ENCODE results near the gene RAD51AP1.

Gene RAD51AP1

DNA sequence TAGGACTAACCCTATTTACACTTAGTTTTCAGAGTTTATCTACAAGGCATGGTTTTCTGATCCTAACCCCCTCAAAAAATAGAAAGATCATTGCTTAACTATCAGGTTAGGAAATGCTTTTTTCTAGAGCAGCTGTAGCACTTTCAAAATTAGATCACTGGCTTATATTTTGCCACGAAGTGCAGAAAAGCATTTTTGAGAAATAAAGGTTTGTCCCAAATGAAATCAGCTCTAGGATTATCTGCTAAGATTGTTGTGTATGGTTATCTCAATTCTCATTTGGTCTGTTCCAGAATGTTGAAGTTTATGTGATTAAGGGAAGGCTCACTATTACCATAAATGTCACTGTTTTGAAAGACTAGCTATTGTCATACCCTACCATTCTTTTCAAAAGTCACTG, 13.5 kb downstream of the RAD51AP1 start:
- no peak for DNase-seq

DNA sequence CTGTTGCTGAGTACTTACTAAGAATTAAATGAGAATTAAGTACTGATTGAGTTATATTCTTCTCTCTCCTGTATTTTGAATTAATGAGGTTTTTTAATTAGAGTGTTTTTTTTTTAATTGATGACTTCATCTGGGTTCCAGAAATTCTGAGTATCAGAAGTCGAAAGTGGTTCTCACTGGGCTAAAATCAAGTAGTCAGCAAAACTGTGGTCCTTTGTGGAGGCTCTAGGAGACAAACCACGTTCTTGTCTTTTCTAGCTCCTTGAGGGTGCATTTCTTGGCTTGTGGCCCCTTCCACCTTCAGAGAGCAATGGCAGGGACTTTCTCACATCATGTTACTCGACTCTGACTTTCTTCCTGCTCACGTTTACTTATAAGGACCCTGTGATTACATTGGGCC, 15.3 kb downstream of the RAD51AP1 start:
- DNase-seq: no peak

DNA sequence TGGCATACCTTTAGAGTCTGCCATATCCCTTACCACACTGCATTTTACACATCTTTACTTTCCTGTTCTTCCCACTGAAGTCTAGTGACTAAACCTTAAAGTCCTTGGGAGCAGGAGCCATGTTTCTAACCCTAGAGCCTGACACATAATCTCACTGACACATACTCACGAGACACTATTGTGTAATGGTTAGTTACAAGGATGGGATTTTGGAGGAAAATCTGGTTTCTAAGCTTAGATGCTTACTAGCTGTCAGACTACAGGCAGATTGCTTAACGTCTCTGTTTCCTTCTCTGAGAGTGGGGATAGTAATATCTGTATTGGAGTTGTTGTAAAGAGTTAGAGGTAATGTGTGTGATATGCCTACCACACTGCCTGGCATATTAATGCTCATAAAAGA, 17.1 kb downstream of the RAD51AP1 start:
- DNase-seq: no peak

DNA sequence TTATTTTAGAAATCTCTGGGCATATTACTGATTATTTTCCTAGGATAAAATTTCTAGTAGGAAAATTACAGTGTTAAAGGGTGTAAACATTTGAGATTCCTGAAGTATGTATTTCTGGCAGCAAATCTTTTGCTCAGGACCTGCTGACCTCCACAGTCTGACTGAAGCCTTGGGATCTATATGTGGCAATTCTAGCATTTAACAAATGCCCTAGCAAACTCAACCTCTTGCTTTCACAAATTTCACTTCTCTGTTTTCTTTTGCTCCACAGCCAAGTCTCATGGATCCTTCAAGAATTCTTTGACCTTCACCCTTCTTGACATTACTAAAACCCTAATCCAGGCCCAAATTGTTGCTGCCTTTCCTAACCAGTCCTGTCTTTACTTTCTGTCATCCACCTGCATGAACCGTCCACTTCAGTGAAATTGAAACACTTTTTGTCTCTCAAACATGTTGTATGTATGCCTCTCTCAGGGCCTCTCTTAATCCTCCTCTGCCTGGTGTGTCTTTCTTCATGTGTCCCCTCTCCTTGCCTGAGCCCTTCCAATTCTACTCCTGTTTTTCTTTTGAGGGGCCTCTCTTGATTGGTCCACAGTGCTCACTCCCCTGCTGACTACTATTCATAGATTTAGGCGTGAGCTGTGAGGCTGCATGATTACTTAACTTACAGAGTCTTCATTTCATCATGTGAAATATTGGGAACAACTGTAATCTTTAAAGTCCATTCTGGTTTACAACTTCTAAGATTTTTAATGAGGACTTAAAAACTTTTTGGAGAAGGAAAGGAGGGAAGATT, 18.2 kb downstream of the RAD51AP1 start:
- no peak for DNase-seq

DNA sequence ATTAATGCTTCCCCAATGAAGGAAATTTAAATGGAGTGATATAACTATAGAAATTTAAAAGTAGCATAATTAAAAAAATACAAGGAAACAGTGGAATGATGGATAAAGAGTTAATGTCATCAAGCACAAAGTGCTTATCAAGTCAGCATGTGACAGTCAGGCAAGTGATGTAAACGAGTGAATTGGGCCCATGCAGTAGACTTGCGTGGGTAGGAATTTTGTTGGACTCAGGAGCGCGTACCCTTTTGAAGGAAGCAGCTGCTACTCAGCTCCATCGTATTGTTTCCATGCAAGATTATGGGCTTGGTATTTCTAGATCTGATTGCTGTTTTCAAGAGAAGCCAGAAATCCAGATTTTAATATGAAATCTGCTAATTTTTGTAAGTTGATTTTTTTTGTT, 18.9 kb downstream of the RAD51AP1 start:
- no peak for DNase-seq

DNA sequence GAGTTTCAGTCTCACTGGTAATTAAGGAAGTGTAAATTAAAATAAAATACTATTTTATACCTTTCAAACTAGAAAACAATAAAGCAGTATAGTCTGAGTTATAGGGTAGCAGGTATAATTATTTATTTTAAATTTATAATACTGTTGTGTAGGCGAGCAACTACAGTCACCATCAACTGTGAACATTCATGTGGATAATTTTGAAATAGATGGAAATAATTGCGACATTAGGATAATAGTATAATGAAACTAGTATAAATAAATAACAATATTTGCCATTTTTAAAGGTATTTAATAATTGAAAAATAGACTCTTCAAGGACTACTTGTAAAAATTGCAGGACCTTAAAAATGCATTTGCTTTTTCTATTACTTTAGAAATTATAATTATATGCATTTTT, 19.5 kb downstream of the RAD51AP1 start:
- no peak for DNase-seq

DNA sequence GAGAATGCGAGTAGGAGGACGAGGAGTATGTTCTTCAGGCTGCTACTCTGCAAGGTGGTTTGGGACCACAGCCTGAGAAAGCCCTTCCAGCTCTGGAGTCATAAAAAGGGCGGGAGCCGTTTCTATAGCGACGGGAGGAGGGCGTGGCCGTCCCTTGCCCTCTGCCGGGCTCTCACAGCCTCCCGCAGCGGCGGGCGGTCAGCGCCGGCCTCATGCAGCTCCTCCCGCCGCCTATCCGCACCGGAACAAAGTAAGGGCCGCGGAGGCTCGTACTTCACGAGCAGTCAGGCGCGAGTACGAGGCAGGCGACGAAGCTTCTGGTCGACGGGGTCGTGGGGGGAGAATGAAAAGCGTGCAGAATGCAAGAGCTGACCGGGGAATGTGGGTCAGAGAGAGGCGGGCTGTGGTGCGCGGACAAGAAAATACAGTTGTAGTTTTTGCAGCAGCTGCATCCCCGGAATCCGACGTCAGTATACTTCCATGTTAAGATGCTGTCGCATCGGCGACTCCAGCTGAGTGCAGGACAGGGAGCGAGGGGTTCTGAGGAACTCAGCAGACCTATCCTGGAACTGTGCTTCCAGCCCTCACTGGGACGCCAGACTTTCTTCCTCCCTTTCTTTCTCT, 23.5 kb downstream of the RAD51AP1 start, which contains the start of gene DYRK4:
Gene DYRK4, plus strand, starts transcription at position 175 of the 624 bp plus-strand sequence. Its CDS starts 38 bp downstream, at position 213.
- no peak for DNase-seq

DNA sequence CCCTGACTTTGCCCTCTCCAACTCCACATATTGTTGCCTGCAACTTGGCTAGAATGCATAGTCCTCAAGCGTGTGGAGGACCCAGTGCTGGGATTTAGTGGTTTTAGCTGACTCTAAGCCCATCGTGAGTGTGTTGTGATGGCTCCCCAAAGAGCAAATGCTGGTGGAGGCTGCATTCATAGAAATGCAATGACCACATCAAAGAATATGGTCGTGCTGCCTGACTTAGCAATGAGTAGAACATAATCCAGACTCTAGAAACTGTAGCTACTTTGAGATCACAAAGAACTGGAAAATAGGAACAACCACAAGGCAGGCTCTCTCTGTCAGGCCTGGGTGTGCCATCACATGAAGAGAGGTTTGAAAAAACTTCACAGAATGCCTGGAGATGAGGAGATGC, 24.6 kb downstream of the RAD51AP1 start:
- DNase-seq: no peak

DNA sequence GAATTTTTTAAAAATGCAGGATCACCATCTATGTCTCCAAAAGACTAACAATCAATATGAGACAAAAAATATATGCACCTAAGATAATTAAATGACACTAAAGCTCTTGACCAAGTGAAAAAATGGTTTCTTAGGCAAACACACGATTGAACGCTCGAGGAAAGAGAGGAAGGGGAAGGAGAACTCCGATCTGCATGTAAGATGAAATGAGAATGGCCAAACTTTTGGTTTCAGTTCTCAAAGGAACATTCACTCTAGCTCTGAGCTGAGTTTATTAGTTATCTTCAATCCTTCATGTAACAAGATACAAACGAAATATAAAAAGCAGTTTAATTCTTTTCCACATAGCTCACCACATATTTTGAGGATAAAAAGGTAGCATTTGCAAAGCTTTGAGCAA, 26.1 kb downstream of the RAD51AP1 start:
- DNase-seq: no peak

DNA sequence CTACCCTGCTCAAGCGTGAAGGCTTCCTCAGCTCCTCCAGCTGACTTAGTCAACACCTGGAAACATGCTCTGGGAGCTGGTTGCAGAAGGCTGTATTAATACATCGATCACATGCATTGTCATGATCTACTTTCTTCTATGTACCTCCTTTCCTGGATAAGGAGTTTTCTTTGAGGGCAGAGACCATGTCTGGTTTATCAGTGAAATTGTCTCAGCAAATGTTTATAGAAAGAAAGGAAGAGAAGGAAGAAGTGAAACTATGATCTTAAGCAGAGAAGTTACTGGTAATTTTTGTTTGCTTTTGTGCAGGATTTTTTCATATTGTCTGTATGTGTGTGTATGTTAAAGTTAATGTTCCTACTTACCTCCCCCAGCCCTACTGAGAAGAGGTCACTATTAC, 27.8 kb downstream of the RAD51AP1 start:
- no peak for DNase-seq

DNA sequence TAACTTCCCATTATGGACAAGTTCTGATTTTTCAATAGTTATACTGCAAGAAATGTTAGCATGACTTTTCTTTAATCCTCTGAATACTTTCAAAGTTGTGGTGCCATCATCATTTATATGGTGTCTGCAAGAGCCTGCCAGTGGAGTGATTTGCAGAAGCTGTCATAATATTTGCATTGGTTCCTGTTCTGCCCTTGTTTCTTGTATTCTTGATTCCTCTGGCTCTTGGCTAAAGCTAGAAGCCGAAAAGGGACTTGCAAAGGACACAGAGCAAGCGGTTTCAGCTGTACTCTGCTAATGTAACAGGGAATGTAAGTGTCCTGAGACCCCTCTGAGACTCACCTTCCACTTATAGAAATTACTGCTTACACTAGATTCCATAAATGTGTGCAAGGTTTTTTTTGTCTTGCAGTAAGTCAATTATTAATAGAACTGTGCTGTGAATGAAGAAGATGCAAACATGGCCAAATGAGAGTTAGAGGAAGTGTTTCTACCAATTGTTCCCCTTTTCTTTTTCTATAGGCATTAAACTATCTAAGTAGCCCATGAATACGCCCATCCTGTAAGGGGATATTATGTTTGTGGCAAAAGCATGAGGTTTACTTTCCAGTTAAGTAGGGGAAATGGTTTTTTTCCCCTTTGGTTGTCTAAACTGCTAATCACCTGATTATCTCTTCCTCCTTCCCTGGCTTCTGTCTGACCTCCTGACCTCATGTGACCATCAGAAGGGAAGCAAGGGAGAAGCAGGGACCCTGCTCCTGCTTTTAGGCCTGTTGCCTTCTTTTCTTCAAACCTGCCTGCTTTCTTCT, 28.6 kb downstream of the RAD51AP1 start:
- DNase-seq: no peak

DNA sequence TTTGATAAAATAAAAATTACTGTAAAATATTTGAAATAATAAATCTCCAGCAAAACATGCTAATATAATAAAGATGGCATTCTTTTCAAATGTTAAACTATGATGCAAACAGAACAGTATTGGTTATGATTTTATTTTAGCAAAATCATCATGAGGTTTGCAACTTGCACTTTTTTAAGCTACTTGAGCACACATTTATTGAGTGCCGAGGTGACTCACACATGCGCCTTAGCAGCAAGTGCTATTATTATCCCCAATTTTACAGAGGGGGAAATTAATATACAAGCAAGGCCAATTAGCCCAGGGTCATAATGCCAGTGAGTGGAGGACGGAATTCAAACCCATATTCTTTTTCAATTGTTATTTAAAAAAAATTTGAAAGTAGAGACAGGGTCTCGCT, 30.6 kb downstream of the RAD51AP1 start:
- DNase-seq: no peak

DNA sequence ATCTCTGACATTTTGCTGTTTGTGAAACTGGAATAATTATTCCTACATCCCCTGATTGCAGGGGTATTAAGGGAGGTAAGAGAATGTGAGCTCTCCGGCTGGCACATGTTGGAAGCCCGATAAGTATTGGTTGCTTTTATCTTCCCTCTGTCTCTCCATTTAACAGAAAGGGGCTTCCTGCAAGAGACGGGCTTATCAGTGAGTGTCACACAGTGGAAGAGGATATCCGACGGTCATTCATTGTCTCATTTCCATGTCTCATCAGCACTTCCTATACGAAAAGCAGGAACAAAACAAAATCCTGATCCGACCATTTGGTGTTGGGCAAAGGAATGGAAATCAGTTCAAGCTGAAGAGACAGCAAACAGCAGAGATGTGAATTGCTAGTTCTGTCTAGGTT, 34.0 kb downstream of the RAD51AP1 start:
- no peak for DNase-seq

DNA sequence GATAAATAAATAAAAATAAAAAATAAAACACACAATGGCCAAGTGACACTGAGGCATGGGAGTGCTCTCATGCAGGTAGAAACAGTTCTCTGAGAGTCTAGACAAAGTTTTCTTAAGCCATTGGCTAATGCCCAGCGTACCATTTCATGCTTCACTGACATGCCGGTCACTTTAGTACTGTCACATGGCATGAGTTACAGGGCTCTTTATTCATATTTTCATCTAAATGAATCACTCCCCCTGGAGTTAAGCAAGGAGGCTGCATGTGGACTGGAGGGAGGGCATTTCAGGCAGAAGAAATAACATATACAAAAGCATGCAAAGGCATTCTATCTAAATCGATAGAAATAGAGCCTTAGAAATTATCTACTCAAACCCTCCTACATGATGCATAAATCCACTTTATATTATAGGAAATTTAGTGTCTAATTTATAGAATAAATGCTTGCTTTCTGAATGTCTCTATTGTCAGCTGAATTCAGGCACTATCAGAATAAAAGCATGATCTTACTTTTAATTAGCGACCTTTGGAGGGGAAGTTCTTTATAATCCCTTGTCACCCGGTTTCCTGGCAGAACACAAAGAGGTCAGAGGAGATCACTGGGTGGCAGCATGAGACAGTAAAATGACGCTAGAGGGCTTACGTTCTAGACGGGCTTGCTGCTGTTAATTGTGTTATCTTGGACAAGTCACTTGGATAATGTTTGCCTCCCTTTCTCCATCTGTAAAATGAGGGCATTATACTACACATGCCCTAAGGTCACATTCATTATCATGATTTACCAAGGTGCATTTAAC, 40.8 kb downstream of the RAD51AP1 start:
- no peak for DNase-seq

DNA sequence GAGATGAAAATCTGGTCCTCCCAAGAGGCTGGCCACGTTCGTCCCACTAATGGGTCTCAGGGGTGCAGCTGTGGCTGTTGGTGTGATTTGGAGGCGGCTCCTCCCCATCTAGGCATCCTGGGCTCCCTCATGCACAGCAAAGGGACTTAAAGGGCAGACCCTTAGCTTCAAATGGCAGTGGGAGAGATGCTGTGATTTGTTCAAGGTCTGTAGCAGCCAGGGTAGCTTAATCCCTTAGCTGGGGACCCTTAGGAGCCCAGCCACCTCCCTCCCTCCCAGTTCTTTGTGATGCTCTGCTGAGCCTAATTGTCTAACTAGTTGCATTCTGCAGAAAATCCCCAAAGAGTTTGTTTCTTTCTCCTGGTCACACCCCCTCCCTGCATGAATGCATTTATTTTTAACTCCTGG, 41.6 kb downstream of the RAD51AP1 start:
- DNase-seq: no peak

DNA sequence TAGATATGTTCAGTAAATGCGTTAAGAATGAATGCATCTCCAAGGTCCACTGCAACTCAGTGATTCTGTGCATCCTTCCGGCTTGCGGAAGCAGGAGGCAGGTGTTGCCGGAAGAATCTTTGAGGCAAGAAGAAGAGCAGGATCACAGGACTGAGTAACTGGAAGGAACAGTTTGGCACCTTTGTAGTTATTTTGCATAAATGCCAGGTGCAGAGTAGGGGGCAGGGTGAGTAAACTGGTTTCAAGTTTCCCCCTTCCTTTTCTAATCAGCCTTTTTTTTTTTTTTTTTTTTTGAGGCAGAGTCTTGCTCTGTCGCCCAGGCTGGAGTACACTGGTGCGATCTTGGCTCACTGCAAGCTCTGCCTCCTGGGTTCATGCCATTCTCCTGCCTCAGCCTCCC, 45.6 kb downstream of the RAD51AP1 start:
- no peak for DNase-seq

DNA sequence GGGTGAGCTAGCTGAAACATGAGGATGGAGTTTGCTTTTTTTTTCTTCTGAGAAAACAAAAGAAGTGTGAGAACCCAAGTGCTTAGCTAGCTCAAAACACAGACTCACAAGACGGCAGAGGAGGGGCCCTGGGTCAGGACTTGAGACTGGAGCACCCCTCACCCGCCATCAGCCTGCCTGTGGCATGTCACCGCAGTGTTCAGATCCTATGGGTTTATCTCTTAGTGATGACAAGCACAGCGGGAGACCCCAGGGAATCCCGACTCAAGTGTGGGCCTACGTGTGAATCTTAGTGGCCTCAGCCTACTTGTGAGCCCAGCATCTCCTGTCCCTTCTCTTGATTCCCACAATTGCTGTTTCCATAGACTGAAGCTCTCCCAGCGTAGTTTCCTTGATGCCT, 46.2 kb downstream of the RAD51AP1 start:
- DNase-seq: no peak

DNA sequence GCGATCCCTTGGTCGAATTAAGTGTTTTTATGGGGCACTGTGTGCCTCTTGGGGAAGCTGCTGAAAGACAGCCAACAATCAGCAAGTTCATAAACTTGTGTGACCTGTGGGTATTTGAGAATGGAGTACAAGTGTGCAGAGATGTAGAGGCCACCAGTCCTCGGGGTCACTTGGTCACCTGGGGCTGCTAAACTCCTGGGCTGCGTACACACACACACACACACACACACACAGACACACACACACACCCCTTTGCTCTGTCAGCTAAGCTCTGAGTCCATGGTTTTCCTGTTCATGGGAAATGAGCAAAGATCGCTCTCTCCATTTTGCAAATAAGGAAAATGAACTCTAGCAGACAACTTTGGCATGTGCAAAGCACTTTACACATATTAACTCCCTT, 47.8 kb downstream of the RAD51AP1 start:
- no peak for DNase-seq

DNA sequence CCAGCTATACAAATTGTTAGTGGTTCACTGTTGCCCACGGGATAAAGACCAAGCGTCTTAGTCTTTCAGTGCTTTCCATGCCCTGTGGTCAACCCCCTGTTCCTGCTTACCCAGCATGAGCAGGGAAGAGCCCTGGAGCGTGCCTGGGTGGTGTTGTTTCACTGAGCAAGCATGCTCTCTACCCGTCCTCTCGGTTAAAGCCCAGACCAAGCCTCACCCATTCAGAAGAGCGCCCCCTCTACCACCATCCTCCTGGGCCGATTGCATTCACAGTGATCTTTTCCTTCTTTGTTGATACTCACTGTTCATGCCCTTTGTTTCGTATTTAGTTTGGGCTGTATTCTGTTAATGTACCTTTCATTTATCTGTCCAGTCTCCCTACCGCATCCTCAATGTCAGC, 48.4 kb downstream of the RAD51AP1 start:
- no peak for DNase-seq

DNA sequence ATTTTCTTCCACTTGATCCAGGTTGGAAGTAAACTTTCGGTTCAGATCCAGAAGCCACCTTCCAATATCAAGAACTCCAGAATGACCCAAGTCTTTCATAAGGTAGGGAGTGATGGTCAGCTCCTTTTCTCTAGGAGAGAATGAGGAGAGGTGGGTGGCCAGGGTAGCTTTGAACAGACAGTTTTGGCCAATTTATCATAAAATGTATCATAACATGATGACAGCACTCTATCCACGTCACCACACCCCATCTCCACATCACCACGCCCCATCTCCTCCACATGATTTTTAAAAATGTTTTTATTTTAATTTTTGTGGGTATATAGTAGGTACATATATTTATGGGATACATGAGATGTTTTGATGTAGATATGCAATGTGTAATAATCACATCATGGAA, 50.2 kb downstream of the RAD51AP1 start:
- no peak for DNase-seq

DNA sequence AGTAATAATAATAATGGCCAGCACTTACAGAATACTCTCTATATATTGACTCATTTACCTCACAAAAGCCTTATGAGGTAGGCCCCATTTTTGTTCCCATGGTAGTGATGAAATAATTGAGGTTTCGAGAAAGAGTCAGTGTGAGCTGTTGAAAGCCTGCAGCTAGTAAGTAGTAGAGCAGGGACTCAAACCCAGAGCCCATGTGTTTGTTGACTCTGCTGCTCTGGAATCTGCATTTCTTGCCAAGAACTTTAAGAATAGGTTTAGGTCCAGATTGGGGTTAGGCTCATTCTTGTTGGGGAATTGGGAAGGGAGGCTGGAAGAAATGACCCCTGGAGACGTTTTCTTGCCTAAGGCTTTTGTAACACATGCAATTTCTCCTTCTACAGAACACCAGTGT, 51.3 kb downstream of the RAD51AP1 start:
- DNase-seq: no peak

DNA sequence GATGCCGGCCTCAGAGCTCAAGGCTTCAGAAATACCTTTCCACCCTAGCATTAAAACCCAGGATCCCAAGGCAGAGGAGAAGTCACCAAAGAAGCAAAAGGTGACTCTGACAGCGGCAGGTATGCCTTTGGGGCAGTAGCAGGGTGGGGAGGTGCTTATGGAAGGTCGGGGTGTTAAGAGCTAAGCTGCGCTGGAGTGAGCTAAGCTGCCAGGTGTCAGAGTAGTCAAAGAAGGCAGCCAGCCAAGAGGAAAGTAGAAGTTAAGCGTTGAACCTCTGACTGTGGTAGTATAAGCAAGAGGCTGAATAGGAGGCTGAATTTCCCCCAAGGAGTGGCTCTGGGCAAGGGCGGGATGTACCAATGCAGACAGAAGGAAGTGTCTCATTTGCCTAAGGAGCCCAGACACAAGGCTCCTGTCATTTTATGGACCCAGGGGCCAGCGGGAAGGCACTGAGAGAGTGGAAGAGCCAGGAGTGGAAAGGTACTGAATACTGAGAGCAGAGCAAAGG, 52.5 kb downstream of the RAD51AP1 start:
- no peak for DNase-seq

DNA sequence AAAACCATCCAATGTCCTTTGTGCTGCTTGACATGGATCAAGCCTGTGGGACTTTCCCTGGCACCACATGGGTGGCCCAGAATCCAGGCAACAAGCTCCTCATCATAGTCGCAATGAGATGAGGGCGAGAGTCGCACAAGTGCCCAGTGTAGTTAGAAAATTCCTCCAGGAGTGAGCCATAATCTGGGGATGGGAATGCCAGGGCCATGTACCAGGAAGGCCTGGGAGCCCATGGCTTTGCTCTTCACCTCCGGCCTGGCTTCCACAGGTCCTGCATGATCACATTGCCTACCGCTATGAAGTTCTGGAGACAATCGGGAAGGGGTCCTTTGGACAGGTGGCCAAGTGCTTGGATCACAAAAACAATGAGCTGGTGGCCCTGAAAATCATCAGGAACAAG, 57.2 kb downstream of the RAD51AP1 start:
- DNase-seq: no peak

All from activated naive CD4-positive, alpha-beta T cell (primary cell).